ENCODE results near the gene CCDC57. TPM values are rescaled to one million over a fixed set of nuclear protein-coding genes. Genes with fewer than 3 reads are reported as not detected.

Gene CCDC57
- total RNA-seq, 2 donors from 2014 or later: 57.6 to 62.8 TPM

DNA sequence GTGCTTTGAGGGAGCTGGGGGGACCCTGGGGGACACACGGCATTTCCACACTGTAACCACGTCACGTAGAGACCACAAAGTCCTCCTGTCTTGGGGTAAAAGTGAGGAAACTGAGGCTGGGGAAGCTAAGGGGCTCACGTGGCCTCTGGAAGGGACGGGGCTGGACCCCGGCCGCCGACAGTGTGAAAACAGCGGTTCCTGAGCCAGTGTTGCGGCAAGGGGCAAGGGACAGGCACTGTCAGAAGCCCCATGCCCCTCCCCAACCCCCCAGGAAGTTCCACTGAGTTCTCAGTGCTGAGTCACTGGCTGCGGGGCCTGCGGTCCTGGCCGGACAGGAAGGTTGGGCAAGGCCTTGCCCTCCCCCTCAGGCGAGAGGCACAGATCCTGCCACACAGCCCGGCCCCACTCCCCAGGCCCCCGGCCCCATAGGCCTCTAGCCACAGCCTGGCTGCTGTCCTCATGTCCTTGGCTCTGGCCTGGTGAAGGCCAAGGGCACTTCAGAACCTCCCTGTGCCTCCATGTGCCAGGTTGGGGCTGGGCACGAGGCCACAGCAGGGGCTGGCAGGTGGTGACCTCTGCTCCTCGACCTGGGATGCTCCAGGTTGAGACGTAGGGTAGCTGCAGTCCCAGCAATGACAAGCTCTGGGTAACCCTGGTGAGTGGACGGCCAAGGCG is 5.0 kb upstream of the CCDC57 start:
- peak overlapping the region in 1 of 2 donors; percentile 33 for H3K27ac ChIP-seq
- H3K9me3 ChIP-seq: no peaks in the 10 kb centered on the region
- TF ChIP-seq POLR2AphosphoS5 (IDR thresholded peaks at IDR 0.05) (no peak), POLR2A (IDR thresholded peaks at IDR 0.05) (no peak)
- TF ChIP-seq, protein P1, sequence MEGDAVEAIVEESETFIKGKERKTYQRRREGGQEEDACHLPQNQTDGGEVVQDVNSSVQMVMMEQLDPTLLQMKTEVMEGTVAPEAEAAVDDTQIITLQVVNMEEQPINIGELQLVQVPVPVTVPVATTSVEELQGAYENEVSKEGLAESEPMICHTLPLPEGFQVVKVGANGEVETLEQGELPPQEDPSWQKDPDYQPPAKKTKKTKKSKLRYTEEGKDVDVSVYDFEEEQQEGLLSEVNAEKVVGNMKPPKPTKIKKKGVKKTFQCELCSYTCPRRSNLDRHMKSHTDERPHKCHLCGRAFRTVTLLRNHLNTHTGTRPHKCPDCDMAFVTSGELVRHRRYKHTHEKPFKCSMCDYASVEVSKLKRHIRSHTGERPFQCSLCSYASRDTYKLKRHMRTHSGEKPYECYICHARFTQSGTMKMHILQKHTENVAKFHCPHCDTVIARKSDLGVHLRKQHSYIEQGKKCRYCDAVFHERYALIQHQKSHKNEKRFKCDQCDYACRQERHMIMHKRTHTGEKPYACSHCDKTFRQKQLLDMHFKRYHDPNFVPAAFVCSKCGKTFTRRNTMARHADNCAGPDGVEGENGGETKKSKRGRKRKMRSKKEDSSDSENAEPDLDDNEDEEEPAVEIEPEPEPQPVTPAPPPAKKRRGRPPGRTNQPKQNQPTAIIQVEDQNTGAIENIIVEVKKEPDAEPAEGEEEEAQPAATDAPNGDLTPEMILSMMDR (IDR thresholded peaks at IDR 0.05): no peak
- WGBS: 75% methylated on average over 21 of the region's 21 CpGs
- H3K4me1 ChIP-seq (replicated peaks): peaks cover 4% of the 10 kb centered on the region
- H3K36me3 ChIP-seq: no peaks in the 10 kb centered on the region
- no peak for DNase-seq (ENCODE audit: low spot score)
- intact Hi-C loops (cut with DNase I): no loop called here
- H3K4me3 ChIP-seq: no peak overlapping the region
- no peaks in the 10 kb centered on the region for H3K27me3 ChIP-seq (replicated peaks; ENCODE audit: insufficient read depth)

DNA sequence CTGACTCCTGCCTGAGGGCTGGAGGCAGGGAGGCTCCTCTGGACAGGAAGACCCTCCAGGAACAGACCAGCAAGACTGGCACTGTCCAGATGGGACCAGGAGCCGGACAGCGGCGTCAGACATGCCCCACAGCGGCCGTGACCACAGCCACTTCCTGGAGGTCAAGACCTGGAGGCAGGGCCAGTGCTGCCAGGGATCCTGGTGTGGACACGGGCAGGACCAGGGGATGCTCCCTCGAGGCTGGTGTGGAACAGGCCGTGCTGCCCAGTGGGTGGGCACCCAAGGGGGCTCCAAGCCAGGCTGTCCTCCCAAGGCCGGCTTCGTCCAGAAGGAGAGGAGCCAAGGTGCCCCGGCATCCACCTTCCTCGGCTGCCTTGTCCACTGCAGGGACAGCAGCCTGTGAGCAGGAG is 4.5 kb upstream of the CCDC57 start:
- H3K4me1 ChIP-seq (replicated peaks): peaks cover 4% of the 10 kb centered on the region
- H3K4me3 ChIP-seq: no peak overlapping the region
- DNase-seq (ENCODE audit: low spot score): no peak
- WGBS: 79% methylated on average over 12 of the region's 12 CpGs
- H3K9me3 ChIP-seq: no peaks in the 10 kb centered on the region
- no peak for TF ChIP-seq POLR2A (IDR thresholded peaks at IDR 0.05)
- TF ChIP-seq, protein P1 (IDR thresholded peaks at IDR 0.05): no peak
- no peak for TF ChIP-seq POLR2AphosphoS5 (IDR thresholded peaks at IDR 0.05)
- no peaks in the 10 kb centered on the region for H3K27me3 ChIP-seq (replicated peaks; ENCODE audit: insufficient read depth)
- intact Hi-C loops (cut with DNase I): no loop called here
- H3K36me3 ChIP-seq: no peaks in the 10 kb centered on the region
- peak overlapping the region; percentile 1 to 33 for H3K27ac ChIP-seq

DNA sequence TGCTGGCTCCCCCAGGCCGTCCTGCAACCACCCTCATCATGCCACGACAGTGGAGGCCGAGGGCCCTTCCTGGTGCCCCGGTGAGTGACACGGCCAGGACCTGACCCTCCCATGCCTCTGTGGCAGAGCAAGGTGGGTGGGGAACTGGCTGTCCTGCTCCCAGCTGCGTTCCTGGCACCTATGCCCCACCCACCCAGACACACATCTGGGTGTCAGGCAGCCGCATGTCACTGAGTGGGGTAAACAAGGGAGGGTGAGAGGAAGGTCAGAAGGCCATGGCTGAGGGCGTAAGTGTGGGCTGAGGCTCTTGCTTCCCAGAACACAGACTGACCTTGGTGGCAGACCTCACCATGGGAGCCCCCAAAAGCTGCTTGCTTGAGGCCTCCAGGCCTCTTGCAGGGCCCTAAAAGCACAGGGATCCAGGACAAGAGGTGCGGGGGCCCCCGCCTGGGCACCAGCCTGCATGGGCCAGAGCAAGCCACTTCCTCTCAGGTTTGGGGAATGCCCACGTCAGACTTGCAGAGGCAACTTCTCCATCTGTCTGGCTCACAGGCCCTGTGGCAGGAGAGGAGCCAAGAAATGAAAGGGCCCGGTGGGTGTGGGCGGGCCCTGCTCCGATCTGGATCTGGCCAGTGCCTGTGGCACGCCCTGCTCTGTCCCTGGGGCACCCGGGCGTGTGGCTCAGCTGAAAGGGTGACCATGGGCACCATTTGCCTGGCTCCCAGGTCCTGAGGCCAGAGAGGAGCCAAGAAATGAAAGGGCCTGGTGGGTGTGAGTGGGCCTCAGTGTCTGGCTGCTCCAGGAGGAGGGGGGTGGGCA is 3.9 kb upstream of the CCDC57 start:
- intact Hi-C loops (cut with DNase I): no loop called here
- H3K27ac ChIP-seq: peak overlapping the region; percentile 1 to 33
- no peaks in the 10 kb centered on the region for H3K36me3 ChIP-seq
- H3K4me1 ChIP-seq (replicated peaks): peaks cover 8% of the 10 kb centered on the region
- H3K4me3 ChIP-seq: no peak overlapping the region
- DNase-seq (ENCODE audit: low spot score): peak; percentile 63
- H3K27me3 ChIP-seq (replicated peaks; ENCODE audit: insufficient read depth): no peaks in the 10 kb centered on the region
- 46% methylated on average over 15 of the region's 17 CpGs for WGBS
- TF ChIP-seq POLR2AphosphoS5 (IDR thresholded peaks at IDR 0.05) (peak; percentile 40), POLR2A (IDR thresholded peaks at IDR 0.05) (peak; percentile 63)
- TF ChIP-seq, protein P1 (IDR thresholded peaks at IDR 0.05): no peak
- H3K9me3 ChIP-seq: no peaks in the 10 kb centered on the region

DNA sequence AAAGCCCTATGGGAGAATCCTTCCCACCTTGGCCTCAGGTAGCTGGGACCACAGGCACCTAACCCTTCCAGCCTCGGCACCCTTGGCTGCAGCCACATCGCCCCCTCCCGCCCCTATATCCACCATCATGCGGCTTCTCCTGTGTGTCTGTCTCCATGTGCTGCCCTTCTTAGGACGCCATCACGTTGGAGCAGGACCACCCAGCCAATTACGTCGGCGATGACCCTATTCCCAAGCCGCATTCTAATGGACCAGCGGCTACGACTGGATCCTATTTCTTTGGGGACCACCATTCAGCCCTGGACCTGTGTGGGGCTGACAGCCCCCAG is 3.3 kb upstream of the CCDC57 start:
- Histone ChIP-seq H3K4me3 (no peak overlapping the region), H3K27me3 (replicated peaks; ENCODE audit: insufficient read depth) (no peaks in the 10 kb centered on the region), H3K27ac (peak overlapping the region; percentile 1 to 33), H3K36me3 (no peaks in the 10 kb centered on the region), H3K4me1 (replicated peaks) (peaks cover 9% of the 10 kb centered on the region), H3K9me3 (no peaks in the 10 kb centered on the region)
- WGBS: 85% methylated on average over 12 of the region's 12 CpGs
- intact Hi-C loops (cut with DNase I): no loop called here
- no peak for DNase-seq (ENCODE audit: low spot score)
- TF ChIP-seq, protein P1 (IDR thresholded peaks at IDR 0.05): no peak
- no peak for TF ChIP-seq POLR2AphosphoS5 (IDR thresholded peaks at IDR 0.05)
- TF ChIP-seq POLR2A (IDR thresholded peaks at IDR 0.05): no peak
